Stimulated activated CD4-positive, alpha-beta T cell treated with anti-CD3 and anti-CD28 coated beads, Interleukin-1b, Interleukin-23, amount 100 ng/mL, for 24 hours (primary cell): ENCODE results near the gene RETN.
"Not testable (repeated sequence)": the region's sequence is repeated elsewhere in the genome, so short reads cannot be mapped to it uniquely, and the experiment has no call there.

ENCODE experiments used
- DNase-seq, 4 experiments: peaks; one replicate each; pipeline ENCODE4 v3.0.0-alpha.2; 2020; ENCODE audit warnings: low read depth in 4 of 4, low spot score in 1 of 4

The RETN gene

DNA sequence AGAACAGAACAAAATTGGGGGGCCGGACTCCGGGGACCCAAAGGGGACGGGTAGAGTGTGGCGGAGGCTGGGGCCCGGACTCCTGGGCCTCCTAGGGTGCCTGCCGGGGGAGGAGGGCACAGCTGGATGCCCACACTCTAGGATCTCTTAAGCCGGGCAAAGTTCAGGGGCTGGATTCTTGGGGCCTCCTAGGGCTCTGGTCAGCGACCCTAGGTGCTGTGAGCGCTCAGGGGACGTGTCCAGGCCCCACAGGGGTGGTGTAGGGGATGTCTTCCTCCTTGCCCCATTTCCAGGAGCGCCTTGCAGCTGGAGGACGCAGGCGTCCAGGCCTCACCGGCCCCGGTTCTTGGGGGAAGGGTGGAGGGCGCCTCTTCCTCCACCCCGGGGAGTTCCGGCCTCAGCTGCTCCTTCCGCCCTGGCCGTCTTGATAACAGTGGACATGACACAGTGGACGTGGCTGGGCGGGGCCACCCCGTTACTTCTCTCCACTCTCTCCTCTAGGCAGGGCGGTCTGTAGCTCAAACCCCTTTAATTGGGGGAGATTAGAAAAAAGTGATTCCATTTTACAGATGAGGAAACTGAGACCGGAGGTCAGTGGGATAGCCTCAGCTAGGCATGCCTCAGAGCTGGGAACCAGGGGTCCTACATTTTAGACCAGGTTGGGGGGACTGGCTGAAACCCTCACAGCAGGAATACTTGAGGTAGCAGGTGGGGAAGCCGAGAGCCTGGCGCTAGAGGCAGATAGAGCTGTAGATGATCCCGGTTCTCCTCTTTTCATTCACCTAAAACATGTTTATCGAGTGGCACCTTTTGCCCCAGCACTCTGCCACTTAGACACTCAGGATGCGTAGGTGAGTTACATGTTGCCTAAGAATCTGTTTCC lies 31.2 kb upstream of the RETN start:
- no peak for DNase-seq

- DNase-seq = no peak
Measured at GRCh38 chr19:7638802-7639465, 29.9 kb upstream of the RETN start.

- DNase-seq = no peak
Measured at GRCh38 chr19:7639863-7640348, 28.9 kb upstream of the RETN start.

DNA sequence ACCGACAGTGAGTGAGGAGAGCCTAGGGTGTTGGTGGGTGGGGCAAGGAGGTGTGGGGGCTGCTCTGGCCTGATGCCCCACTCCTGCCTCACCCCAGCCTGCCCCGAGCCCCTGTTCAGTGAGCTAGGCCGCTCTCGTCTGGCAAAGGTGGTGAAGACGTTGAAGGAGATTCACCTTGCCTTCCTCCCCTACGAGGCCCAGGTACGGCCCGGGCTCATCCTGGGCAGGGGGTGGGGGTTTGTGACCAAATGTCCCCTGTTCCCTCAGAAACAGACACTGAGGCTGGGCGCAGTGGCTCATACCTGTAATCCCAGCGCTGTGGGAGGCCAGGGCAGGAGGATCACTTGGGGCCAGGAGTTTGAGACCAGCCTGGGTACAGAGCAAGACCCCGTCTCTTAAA lies 28.0 kb upstream of the RETN start:
- no peak for DNase-seq

DNA sequence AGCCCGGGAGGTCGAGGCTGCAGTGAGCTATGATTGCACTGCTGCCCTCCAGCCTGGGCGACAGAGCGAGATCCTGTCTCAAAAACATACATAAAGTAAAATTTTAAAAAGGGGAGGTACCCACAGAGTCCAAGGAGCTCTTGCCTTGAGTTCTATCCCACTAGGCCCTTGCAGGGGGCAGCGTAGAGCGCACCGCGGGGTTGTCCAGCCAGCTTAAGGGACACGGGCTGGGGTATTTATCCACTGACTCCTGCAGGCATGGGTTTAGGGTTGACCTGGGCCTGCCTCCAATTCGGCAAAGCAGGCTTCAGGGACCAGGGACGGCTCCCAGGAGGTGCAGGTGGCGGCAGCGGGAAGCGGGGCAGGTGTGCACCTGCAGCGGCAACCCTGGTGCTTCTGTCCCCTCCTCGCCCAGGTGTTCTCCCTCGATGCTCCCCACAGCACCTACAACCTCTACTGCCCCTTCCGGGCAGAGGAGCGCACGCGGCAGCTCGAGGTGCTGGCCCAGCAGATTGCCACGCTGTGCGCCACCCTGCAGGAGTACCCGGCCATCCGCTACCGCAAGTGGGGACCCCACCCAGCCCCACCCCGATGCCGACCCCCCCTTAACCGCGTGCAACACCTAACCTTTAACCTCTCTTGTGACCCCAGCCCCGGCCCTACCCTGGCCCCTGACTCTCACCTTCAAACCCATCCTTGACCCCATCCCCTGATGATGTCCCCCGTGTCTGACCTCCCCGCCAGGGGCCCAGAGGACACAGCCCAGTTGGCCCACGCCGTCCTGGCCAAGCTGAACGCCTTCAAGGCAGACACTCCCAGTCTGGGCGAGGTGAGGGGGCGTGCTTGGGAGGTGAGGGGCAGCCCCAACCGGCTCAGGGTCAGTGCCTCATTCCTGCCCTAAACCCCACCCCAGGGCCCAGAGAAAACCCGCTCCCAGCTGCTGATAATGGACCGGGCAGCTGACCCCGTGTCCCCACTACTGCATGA lies 27.3 kb upstream of the RETN start:
- DNase-seq = no peak

DNA sequence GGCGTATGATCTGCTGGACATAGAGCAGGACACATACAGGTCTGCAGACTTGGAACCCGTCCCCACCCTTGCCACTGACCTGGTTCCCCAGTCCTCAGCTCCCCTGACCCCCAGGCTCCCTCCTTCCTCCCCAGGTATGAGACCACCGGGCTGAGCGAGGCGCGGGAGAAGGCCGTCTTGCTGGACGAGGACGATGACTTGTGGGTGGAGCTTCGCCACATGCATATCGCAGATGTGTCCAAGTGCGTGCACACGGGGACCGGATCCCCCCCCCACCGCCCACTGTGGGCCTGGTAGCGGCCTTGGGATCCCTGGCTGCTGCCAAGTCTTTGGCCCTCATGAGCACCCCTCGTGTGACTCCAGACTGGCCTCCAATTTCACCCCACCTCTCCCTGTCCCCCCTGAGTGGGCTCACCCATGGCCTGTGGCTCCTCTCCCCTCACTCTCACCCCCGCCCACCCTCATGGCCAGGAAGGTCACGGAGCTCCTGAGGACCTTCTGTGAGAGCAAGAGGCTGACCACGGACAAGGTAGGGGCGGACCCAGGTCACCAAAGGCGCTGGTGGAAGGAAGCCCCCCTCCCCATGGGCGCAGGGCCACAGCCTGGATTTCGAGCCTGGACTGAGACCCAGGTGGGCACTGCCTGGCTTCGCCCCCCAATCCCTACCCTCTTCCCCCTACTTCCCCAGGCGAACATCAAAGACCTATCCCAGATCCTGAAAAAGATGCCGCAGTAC lies 26.4 kb upstream of the RETN start:
- no peak for DNase-seq

GRCh38 chr19:7643031-7643415 lies 25.8 kb upstream of the RETN start:
- no peak for DNase-seq

DNA sequence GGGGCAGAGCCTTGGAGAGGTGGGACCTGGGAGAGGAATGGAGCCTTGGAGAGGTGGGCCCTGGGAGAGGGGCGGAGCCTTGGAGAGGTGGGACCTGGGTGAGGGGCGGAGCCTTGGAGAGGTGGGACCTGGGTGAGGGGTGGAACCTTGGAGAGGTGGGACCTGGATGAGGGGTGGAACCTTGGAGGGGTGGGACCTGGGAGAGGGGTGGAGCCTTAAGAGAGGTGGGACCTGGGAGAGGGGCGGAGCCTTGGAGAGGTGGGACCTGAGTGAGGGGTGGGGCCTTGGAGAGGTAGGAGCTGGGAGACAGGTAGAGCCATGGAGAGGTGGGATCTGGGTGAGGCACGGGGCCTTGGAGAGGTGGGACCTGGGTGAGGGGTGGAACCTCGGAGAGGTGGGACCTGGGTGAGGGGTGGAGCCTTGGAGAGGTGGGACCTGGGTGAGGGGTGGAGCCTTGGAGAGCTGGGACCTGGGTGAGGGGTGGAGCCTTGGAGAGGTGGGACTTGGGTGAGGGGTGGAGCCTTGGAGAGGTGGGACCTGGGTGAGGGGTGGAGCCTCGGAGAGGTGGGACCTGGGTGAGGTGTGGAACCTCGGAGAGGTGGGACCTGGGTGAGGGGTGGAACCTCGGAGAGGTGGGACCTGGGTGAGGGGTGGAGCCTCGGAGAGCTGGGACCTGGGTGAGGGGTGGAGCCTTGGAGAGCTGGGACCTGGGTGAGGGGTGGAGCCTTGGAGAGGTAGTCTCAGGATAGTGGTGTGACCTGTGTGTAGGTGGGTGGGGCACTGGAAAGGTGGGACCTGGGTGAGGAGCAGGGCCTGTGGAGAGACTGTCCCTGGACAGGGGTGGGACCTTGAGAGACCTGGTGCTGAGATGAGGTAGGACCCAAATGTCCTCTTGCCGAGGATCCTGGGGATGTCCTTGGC lies 25.0 kb upstream of the RETN start:
- DNase-seq = not testable (repeated sequence)

GRCh38 chr19:7644550-7644877 lies 24.3 kb upstream of the RETN start:
- DNase-seq = no peak

DNA sequence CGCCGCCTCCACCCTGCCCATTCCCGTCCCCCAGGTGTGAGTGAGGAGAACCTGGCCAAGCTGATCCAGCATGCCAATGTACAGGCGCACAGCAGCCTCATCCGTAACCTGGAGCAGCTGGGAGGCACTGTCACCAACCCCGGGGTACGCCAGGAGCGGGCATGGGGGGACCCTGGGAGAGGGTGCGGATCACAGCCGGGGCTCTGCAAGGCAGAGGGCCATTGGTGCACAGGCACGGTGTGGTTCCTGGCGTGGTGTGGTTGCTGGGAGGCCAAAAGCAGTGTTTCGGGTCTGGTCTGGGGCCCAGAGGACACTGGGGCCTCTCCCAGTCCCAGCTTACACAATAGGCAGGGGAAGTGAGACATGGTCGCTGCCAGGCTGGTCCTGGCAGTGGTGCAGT lies 23.7 kb upstream of the RETN start:
- DNase-seq = no peak

DNA sequence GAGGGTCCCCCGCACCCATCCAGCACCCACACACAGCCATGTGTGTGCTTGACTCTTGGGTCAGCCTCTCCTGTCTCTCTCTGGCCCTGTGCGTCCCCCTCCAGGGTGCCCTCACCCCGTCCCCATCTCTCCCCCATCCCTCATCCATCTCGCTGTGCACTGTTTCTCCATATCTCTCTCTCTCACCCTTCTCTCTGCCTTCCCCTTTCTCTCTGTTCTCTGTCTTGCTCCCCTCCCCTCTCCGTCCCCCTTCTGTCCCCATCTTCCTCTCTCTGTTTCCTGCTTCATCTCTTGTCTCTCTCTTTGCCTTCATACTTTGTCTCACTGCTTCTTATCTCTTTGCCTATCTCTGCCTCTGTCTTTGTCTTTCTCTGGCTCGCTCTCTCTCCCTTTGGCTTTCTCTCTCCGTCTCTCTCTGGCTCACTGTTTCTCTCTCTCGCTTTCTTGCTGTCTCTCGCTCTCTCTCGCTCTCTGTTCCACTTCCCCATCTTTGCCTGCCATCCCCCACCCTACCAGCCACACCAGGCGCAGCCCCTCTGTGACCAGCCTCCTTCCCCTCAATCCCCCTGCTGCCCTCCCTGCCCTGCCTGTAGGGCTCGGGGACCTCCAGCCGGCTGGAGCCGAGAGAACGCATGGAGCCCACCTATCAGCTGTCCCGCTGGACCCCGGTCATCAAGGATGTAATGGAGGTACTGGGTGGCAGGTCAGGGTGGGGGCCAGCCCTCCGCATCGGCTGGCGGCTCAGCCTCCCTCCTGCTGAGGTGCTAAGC lies 23.0 kb upstream of the RETN start:
- no peak for DNase-seq

- no peak for DNase-seq
Measured at GRCh38 chr19:7646426-7646700, 22.5 kb upstream of the RETN start.

DNA sequence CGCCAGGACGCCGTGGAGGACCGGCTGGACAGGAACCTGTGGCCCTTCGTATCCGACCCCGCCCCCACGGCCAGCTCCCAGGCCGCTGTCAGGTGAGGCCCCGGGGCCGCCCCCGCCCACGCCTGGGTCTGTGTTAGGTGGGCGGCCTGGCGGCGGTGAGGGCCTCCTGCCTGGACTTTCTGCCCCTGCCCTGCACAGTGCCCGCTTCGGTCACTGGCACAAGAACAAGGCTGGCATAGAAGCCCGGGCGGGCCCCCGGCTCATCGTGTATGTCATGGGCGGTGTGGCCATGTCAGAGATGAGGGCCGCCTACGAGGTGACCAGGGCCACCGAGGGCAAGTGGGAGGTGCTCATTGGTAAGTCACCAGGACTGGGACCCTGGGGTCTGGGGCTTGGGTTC lies 21.7 kb upstream of the RETN start:
- no peak for DNase-seq

DNA sequence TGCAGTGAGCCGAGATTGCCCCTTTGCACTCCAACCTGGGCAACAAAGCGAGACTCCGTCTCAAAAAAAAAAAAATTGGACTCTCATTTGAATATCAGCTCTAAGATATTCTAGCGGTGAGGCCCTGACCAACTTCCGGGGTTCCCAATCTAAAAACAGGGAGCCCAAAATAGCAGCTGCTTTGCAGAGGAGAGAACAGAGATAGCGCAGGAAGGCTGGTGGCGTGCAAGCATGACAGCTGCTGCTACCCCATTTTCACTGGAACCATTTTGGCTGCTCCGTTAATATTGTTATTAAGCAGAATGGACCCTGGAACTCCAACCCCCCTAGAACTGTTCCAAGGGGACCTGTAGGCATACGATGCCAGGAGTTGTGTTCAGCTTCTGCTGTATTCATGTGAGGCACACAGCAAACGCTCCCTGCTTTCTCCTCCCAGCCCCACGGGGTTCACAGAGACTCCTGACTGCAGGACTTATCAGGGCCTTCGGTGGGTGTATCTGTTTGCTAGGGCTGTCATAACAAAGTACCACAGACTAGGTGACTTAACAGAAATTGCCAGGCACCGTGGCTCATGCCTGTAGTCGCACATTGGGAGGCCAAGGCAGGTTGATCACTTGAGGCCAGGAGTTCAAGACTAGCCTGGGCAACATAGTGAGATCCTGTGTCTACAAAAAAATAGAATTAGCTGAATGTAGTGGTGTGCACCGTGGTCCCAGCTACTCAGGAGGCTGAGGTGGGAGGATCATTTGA lies 20.4 kb upstream of the RETN start:
- DNase-seq = no peak

GRCh38 chr19:7650148-7650547 lies 18.7 kb upstream of the RETN start:
- DNase-seq = no peak

- peak; percentile 69 to 83 (median 78) for DNase-seq
Measured at GRCh38 chr19:7652061-7652641, 16.7 kb upstream of the RETN start.

DNA sequence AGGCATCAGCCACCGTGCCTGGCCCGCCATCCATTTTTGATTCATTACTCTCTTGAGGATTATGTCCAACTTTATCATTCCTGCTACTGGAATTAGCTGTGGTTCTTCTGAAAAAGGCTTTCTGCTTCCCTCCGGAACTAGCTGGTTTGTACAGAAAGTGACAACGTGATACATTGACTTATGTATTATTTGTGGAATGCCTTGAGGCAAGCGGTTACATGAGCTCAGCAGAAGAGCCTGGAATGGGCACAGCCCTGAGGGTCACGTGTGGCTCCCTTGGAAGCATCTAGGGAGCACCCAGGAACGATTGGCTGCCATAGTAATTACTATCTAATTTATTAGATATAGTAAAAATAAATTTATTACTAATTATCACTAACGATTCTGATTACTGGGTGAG lies 14.4 kb upstream of the RETN start:
- no peak for DNase-seq

DNA sequence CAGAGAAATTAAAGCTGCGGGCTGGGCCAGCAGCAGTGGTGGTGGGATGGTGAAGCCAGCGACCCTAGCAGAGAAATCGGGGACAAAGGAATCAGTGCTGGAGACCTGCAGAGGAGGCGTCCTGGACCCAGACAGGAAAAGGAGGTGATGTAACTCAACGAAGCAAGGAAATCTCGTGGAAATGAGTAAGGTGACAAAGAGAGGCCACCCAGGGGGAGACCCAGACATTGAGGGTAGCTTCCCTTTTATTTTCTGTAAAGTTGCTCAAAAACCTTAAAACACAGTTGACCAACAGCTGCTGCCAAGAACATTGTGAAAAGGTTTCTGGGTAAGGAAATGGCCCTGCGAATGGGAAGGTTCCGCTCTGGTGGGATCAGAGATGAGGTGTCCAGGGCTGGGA lies 13.3 kb upstream of the RETN start:
- no peak for DNase-seq
